Dermis blood vessel endothelial cell (primary cell): ENCODE measurements around the gene EVC2. TPM values are rescaled to one million over a fixed set of nuclear protein-coding genes. Genes with fewer than 3 reads are reported as not detected.
"Not testable (repeated sequence)": the region's sequence is repeated elsewhere in the genome, so short reads cannot be mapped to it uniquely, and the experiment has no call there.

ENCODE experiments used
- DNase-seq: peaks from one replicate; pipeline ENCODE4 v3.0.0; 2010
- total RNA-seq: library from RNA; depleted of rRNA; stranded (reverse); fragments of >200 nt; gene quantifications from 2 replicates; pipeline ENCODE4 v1.2.3, GENCODE V29; 2014

The EVC2 gene
- total RNA-seq, 1 donor from 2014 or later, result 11.9 TPM

DNA sequence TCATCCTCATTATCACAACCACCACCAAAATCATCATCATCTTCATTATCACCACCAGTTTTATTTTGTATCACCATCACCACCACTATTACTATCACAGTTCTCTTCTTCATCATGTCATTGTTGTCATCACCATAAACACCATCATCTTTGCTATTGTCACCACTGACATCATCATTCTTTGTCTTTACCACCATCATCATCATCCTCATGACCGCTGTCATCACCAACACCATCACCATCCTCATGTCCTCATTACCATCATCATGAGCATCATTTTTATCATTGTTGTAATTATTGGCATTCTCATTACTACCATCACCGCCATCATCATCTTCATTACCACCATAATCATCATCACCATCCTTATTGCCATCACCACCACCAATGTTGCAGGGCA is 34.0 kb upstream of the EVC2 start:
- no peak for DNase-seq

DNA sequence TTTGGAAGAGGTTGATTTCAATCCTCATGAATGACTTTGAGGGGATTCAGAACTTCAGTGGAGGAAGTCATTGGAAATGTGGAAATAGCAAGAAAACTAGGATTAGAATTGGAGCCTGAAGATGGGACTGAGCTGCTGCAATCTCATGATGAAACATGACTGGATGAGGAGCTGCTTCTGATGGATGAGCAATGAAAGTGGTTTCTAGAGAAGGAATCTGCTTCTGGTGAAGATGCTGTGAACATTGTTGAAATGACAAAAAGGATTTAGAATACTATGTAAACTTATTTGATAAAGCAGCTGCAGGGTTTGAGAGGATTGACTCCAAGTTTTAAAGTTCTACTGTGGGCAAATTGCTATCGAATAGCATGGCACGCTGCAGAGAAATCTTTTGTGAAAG is 29.7 kb upstream of the EVC2 start:
- DNase-seq, result no peak

GRCh38 chr4:5735463-5735862 is 27.1 kb upstream of the EVC2 start:
- no peak for DNase-seq

- DNase-seq, result no peak
These were observed 26.5 kb upstream of the EVC2 start for GRCh38 chr4:5734853-5735252.

DNA sequence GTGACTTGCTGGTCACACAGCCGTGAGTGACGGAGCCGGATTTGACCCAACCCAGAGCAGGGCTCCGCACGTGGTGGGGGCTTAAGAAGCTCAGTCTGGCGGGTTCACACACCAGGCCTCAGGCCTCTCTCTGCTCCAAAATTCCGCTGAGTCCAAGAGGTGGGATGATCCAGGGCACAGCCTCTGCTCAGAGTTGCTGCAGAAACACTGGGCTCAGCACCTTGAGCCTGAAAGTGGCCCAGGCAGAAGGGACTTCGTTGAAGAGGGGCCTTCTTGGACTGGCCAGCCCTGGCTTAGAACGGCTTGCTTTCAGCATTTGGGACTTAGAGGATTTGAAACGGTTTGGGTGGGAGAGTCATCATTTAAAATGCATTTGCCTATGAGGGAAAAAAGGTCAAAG is 23.8 kb upstream of the EVC2 start:
- no peak for DNase-seq

DNA sequence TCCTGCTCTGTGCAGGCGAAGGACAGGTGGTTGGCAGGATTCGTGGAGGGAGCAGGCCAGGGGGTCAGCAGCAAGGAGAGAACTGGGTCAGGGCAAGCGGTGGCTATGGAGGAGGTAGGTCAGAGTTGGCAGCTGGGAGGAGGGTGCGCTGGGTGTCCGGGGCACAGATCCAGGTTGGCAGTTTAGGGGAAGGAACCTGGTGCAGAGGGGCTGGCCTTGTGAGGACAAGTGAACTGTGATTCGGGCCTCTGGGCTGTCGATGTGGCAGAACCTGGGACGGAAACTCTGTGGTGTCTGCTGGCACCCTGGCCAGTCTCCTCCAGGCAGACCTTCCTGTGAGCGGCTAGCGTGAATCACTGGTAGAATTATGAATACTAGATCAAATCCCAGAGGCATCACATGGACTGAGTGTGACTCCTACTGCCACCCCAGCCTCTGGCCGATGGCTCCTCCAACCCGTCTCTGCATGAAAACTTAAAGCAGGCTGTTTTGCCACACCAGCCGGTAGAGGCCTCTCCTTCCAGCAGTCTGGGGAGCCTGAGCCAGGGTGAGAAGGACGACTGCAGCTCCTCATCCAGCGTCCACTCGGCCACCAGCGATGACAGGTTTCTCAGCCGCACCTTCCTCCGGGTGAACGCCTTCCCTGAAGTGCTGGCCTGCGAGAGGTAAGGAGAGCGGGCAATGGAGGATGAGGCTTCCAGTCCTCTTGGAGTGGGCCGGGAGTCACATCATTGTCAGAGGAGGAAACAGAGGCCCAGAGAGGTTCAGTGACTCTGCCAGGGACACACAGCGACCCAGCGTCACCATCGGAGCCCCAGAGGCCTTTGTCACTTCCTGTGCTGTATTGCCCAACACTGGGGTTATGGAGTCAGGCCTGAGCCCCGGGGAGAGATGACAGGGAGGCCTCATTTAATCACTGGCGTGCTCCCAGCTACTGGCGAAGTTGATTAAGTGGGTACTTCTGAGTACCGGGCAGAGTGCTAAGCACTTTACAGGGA is 22.9 kb upstream of the EVC2 start:
- DNase-seq, result no peak

- DNase-seq, result no peak
These were observed 22.1 kb upstream of the EVC2 start for GRCh38 chr4:5730436-5730835.

DNA sequence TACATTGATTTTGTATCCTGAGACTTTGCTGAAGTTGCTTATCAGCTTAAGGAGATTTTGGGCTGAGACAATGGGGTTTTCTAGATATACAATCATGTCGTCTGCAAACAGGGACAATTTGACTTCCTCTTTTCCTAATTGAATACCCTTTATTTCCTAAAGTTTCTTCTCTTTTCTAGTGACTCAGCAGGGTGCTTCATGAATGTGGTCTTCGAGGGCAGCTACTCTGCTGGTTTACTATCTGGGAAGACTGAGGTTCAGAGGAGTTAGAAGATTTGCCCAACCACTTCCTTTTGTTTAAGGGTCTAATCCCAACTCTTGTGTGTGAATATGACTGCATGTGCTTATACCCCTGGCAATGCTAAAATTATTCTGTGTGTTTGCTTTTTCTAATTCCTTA is 20.1 kb upstream of the EVC2 start:
- DNase-seq, result not testable (repeated sequence)

DNA sequence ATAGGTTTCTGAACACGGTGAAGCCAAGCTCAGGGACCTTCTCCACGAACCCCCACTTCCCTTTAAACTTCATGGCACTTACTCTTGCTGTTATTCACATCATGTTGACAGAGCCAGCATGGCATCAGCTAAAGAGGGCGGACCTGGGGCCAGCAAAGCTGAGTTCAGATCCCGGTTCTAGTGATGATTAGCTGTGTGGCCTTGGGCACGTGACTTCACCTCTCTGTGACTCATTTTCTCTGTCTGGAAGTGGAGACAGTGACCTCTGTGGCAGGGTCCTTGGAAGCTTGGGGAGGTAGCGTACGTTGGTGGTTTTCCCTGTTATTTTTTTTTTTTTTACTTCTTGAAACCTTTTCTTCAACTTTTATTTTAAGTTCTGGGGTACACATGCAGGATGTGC is 16.0 kb upstream of the EVC2 start:
- DNase-seq, result no peak

DNA sequence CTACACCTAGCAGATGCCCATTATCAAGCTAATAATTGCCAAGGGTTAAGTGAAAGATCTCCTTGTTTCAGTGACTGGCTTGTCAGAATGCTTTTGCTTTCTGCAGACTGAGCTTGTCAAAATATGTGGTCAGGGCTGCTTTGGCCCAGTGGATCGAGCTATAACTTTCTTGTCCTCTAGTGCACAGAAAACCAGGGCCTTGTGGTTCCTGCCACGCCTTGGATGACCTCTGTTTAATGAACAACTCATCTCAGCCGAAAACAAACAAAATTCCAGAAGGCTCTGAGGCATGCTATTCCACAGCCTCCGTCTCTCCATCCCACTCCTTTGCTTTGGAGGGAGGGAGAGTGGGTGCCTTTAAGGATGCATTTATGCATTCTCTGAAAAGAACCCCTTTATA is 14.0 kb upstream of the EVC2 start:
- no peak for DNase-seq

- no peak for DNase-seq
These were observed 13.6 kb upstream of the EVC2 start for GRCh38 chr4:5721923-5722322.

GRCh38 chr4:5720980-5721379 is 12.6 kb upstream of the EVC2 start:
- DNase-seq, result no peak

- no peak for DNase-seq
These were observed 11.9 kb upstream of the EVC2 start for GRCh38 chr4:5720157-5720850.

GRCh38 chr4:5719350-5720055 is 11.1 kb upstream of the EVC2 start:
- DNase-seq, result no peak

GRCh38 chr4:5718411-5718810 is 10.1 kb upstream of the EVC2 start:
- no peak for DNase-seq

- no peak for DNase-seq
These were observed 9.2 kb upstream of the EVC2 start for GRCh38 chr4:5717449-5718158.

DNA sequence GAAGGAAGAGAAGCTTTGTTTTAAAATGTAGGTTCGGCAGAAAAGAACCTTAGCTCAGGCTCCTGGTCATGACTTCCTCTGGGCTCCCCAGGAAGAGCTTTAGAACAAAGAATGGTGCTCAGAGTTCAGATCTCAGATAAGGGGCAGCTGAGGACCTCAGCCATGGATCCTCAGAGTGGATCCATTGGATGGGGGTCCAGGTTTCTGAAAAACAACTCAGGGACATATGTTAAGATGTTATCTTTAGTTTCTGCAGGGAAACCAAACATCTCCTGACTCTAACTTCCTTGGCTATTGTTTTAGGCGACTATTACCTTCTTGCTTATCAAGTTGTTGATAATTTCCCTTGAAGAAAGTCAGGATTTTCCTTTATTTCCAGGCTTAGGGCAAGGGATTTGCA is 8.0 kb upstream of the EVC2 start:
- DNase-seq, result peak; percentile 30

DNA sequence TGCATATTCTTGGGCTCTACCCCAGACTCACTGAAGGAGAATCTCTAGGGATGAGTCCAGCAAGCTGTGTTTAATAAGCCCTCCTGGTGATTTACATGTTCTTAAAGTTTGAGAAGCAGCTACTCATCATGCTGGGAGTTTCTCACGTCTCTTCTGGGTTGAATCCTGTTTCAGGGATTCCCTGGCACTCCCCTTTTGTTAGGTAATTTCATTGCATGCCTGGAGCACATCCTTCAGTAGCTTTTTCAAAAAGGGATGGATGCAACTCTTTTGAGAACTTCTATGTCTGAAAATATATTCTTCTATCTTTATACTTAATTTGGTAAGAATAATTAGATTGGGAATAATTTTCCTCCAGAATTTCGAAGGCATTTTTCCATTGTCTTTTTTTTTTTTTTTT is 7.0 kb upstream of the EVC2 start:
- DNase-seq, result no peak

DNA sequence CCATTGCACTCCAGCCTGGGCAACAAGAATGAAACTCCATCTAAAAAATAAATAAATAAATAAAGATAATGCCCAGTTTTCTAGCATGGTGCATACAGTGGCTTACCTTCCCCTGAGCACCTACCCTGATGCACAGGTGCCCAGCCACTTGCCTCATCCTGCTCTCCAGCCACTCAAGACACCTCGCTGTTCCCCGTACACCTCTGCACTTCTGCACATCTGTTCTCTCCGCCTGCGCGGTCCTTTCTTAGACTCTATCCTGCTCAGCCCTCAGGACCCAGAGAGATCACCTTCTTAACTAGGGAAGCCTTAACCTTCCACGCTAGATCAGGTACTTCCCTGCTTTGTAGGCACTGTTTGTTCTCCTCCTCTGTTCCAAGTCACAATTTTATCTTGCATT is 5.5 kb upstream of the EVC2 start:
- no peak for DNase-seq

- no peak for DNase-seq
These were observed 4.6 kb upstream of the EVC2 start for GRCh38 chr4:5712931-5713330.

GRCh38 chr4:5712517-5712916 is 4.2 kb upstream of the EVC2 start:
- no peak for DNase-seq

DNA sequence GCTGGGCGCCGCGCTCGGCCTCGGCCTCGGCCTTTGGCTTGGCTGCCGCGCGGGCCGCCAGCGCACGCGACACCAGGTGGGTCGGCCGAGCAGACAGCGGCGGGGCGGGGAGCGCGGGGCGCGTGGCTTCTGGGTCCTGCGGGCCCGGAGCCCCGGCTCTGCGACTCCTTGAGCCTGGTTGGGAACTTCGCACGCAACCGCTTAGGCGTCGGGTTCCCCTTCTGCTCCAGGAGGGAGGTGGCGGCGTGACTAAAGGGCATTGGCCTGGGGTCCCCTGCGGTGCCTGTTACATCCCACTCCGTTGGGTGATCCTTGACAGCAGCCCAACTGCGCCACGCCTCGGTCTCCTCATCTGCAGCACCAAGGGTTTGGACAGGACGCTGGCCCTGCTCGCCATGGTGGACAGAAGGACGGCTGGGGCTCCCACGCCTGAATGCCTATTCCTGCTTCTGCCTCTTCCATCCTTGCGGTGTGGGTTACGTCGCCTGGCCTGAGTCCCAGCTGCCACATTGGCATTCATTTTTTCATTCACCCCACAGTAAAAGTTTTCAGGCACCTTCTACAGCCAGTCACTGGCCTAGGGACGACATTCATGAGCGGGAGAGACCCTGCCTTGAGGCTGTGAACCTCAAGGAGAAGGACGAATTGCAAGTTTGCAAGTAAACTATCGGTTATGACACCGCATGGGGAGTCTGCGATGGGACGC is 3.3 kb upstream of the EVC2 start:
- peak; percentile 44 for DNase-seq
